ENCODE results near the gene NCOA7. TPM values are rescaled to one million over a fixed set of nuclear protein-coding genes. Genes with fewer than 3 reads are reported as not detected.

The NCOA7 gene
- total and polyA plus RNA-seq, 2 of the 8 experiments (the other 6 are each of a cell fraction or from before 2014, with no cell fraction given): 2.6 to 10.7 TPM

- TF ChIP-seq CHD7 (IDR thresholded peaks at IDR 0.05; ENCODE audit: insufficient replicate concordance, low read length): no peak
These were observed 45.7 kb downstream of the NCOA7 start (continued) for GRCh38 chr6:125836466-125836865.
